K562 (cell line): ENCODE results near the gene HRH1. TPM values are rescaled to one million over a fixed set of nuclear protein-coding genes. Genes with fewer than 3 reads are reported as not detected.

ENCODE experiments used
- ARID1B ChIP-seq: fragments of 450-650 bp; IDR thresholded peaks from 2 replicates; pipeline ENCODE4 v1.6.1; 2016; ENCODE audit warnings: antibody characterized with exemption, mild to moderate bottlenecking, inconsistent platforms
- ARID2 ChIP-seq: fragments of 450-650 bp; IDR thresholded peaks from 2 replicates; pipeline ENCODE4 v1.6.1; 2017; ENCODE audit warnings: antibody characterized with exemption, mild to moderate bottlenecking
- ARNT ChIP-seq, 2 experiments: fragments of 450-650 bp; IDR thresholded peaks; 2 replicates each; pipeline ENCODE4 v1.6.1; 2016; ENCODE audit warnings: mild to moderate bottlenecking in 1 of 2
- BRD4 ChIP-seq: fragments of 200-600 bp; sonication (generic); IDR thresholded peaks from 2 replicates; pipeline ENCODE4 v1.6.1; 2017; ENCODE audit warnings: inconsistent platforms
- BRD9 ChIP-seq: fragments of 450-650 bp; IDR thresholded peaks from 2 replicates; pipeline ENCODE4 v1.6.1; 2018; ENCODE audit warnings: low read depth; ENCODE audit not compliant: partially characterized antibody
- CBX3 ChIP-seq, 2 experiments: IDR thresholded peaks; 1 replicate in 1 of 2; 2 replicates in 1 of 2; pipeline ENCODE4 v1.6.1; 2012; ENCODE audit warnings: inconsistent platforms in 2 of 2, low read length in 2 of 2, borderline replicate concordance in 1 of 2, control low read depth in 1 of 2
- FOS ChIP-seq: IDR thresholded peaks from 3 replicates; pipeline ENCODE4 v1.6.1; 2011; ENCODE audit not compliant: insufficient read length; ENCODE audit errors: extremely low read depth
- FOSL1 ChIP-seq: fragments of 200-800 bp; sonication (Bioruptor generic); conservative IDR thresholded peaks from 2 replicates; pipeline ENCODE4 v1.6.1; 2016; ENCODE audit warnings: missing genetic modification characterization, missing compliant biosample characterization
- FUS ChIP-seq: fragments of 200-400 bp; formaldehyde crosslinking; optimal IDR thresholded peaks from 2 replicates; pipeline ENCODE3; 2017; ENCODE audit warnings: low read depth, low read length
- HDAC3 ChIP-seq: fragments of 450-650 bp; IDR thresholded peaks from 2 replicates; pipeline ENCODE4 v1.6.1; 2018; ENCODE audit warnings: borderline replicate concordance, mild to moderate bottlenecking, moderate library complexity; ENCODE audit not compliant: partially characterized antibody
- HDAC8 ChIP-seq: fragments of 450-650 bp; IDR thresholded peaks from 2 replicates; pipeline ENCODE4 v1.6.1; 2016; ENCODE audit warnings: mild to moderate bottlenecking, missing genetic modification characterization, moderate library complexity, missing compliant biosample characterization
- HMG20A ChIP-seq: fragments of 450-650 bp; formaldehyde crosslinking; conservative IDR thresholded peaks from 2 replicates; pipeline ENCODE4 v1.4.0; 2020; ENCODE audit warnings: mild to moderate bottlenecking, mixed read lengths
- JUN ChIP-seq, 2 experiments: sonication (generic) in 1 of 2; formaldehyde crosslinking in 1 of 2; IDR thresholded peaks; 2 replicates each; pipeline versions ENCODE4 v1.6.1 to v1.8.0; 2012 to 2022; ENCODE audit warnings: borderline replicate concordance in 2 of 2, mild to moderate bottlenecking in 2 of 2, improper control_type of control experiment in 1 of 2, low read depth in 1 of 2, low read length in 1 of 2, missing genetic modification reagents in 1 of 2
- NCOA2 ChIP-seq, 2 experiments: fragments of 450-650 bp; IDR thresholded peaks; 2 replicates each; pipeline ENCODE4 v1.6.1; 2018; ENCODE audit warnings: mild to moderate bottlenecking in 2 of 2, moderate library complexity in 1 of 2; ENCODE audit not compliant: partially characterized antibody in 2 of 2
- NFRKB ChIP-seq: fragments of 450-650 bp; IDR thresholded peaks from 2 replicates; pipeline ENCODE4 v1.6.1; 2016; ENCODE audit warnings: low read depth
- NR2C1 ChIP-seq, 2 experiments: fragments of 450-650 bp; IDR thresholded peaks; 2 replicates each; pipeline ENCODE4 v1.6.1; 2017; ENCODE audit warnings: mild to moderate bottlenecking in 2 of 2, antibody characterized with exemption in 1 of 2, inconsistent platforms in 1 of 2, missing compliant biosample characterization in 1 of 2, missing genetic modification characterization in 1 of 2
- SAFB ChIP-seq: fragments of 200-400 bp; formaldehyde crosslinking; IDR thresholded peaks from 2 replicates; pipeline ENCODE4 v1.6.1; 2017; ENCODE audit warnings: low read depth, low read length, borderline replicate concordance
- SMAD4 ChIP-seq: fragments of 250-450 bp; sonication (Bioruptor Pico); conservative IDR thresholded peaks from 2 replicates; pipeline ENCODE4 v1.8.0; 2021; ENCODE audit warnings: inconsistent platforms, mild to moderate bottlenecking, moderate library complexity
- SOX6 ChIP-seq: fragments of 450-650 bp; IDR thresholded peaks from 2 replicates; pipeline ENCODE4 v1.6.1; 2014; ENCODE audit warnings: mild to moderate bottlenecking
- TOE1 ChIP-seq, 2 experiments: fragments of 450-650 bp in 1 of 2; sonication (generic) in 1 of 2; formaldehyde crosslinking in 1 of 2; IDR thresholded peaks; 2 replicates each; pipeline versions ENCODE4 v1.7.1 to v1.8.0; 2016 to 2022; ENCODE audit warnings: borderline replicate concordance in 2 of 2, mild to moderate bottlenecking in 2 of 2, antibody characterized with exemption in 1 of 2, inconsistent platforms in 1 of 2, low read depth in 1 of 2, missing genetic modification reagents in 1 of 2, moderate library complexity in 1 of 2
- polyA plus RNA-seq, 8 experiments: library from polyadenylated mRNA; depleted of rRNA in 4 of 8; stranded (reverse) in 5 of 8; unstranded in 3 of 8; fragments of >200 nt; fragmentation: Nextera tagmentation in 2 of 8; fragmentation: Illumina TruSeq in 1 of 8; extraction: Ambion mirVana in 2 of 8; extraction: Trizol in 1 of 8; gene quantifications; 2 replicates each; pipeline versions ENCODE4 v1.2.1 to v1.2.3, GENCODE V29; 2011 to 2014; ENCODE audit warnings: inconsistent platforms in 1 of 8, missing spikeins in 1 of 8
- total RNA-seq, 7 experiments: library from RNA; depleted of rRNA in 6 of 7; stranded (reverse); fragments of >200 nt in 6 of 7; fragmentation: Illumina TruSeq in 2 of 7; extraction: Trizol in 2 of 7; gene quantifications; 2 replicates each; pipeline versions ENCODE4 v1.2.1 to v1.2.3, GENCODE V29; 2011 to 2021; ENCODE audit warnings: low replicate concordance in 1 of 7
- TF ChIP-seq, protein P1 (sequence below): sonication (generic); IDR thresholded peaks from 2 replicates; pipeline ENCODE4 v1.6.1; 2016
- TF ChIP-seq, protein P2 (sequence below): fragments of 450-650 bp; IDR thresholded peaks from 2 replicates; pipeline ENCODE4 v1.6.1; 2014; ENCODE audit warnings: low read depth, mild to moderate bottlenecking, moderate library complexity, borderline replicate concordance
- TF ChIP-seq, protein P3 (sequence below): sonication (generic); formaldehyde crosslinking; IDR thresholded peaks from 2 replicates; pipeline ENCODE4 v1.8.0; 2022; ENCODE audit warnings: missing genetic modification reagents, mild to moderate bottlenecking, moderate library complexity, borderline replicate concordance

HRH1 gene
- total and polyA plus RNA-seq, 9 of the 15 experiments (the other 6 are each of a cell fraction or from before 2014, with no cell fraction given) = 0.03 to 0.15 (median 0.06) TPM; not detected in 1

DNA sequence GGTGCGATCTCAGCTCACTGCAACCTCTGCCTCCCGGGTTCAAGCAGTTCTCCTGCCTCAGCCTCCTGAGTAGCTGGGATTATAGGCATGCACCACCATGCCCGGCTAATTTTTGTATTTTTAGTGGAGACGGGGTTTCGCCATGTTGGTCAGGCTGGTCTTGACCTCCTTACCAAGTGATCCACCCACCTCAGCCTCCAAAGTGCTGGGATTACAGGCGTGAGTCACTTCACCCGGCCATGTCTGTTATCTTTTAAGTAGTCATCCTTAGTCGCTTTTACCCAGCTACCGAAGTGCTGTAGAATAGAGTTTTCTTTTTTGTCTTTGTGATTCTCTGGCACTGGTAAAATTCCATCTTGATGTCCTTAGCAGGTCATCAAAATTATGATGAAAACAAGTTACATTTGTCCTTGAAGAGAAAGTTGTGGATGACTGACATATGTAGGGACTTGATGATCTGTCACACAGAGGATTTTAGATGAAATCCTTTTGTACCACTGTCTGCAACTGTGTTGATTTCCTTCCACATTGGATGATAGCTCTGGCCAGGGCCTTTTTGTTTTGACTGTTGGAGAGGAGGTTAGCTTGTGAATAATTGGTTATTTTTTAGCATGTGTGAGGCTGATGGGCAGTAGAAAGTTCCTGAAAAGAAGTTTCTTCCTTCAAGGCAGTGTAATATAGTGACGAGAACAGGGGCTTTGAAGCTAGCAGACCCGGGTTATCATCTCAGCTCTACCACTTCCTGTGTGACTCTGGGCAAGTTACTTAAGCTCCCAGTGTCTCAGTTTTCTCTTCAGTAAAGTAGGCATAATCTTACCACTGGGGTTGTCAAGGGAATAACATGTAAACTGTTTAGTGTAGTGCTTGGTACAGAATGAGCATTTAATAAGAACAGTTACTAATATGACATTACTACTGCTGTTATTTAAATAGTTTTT lies 136.7 kb downstream of the HRH1 start (continued):
- peak; percentile 94 for TF ChIP-seq FOSL1 (tag)
- peak; percentile 14; the same call in 1 of the 2 replicates for TF ChIP-seq TOE1 (IDR thresholded peaks at IDR 0.05; ENCODE audit: borderline replicate concordance)
- no peak for TF ChIP-seq TOE1 (CRISPR knock-in tag; IDR thresholded peaks at IDR 0.05; ENCODE audit: borderline replicate concordance, low read depth)
- TF ChIP-seq HMG20A = no peak
- 0 out of 2 replicates have a peak, but pooled peaks have one; percentile 9 for TF ChIP-seq ARID2
- TF ChIP-seq BRD4 = peak; percentile 55; the same call in 1 of the 2 replicates
- TF ChIP-seq JUN (IDR thresholded peaks at IDR 0.05; ENCODE audit: borderline replicate concordance, low read depth, low read length) = peak; percentile 76
- TF ChIP-seq JUN (CRISPR knock-in tag; IDR thresholded peaks at IDR 0.05; ENCODE audit: borderline replicate concordance) = no peak
- TF ChIP-seq ARID1B = peak; percentile 84
- TF ChIP-seq NCOA2 (IDR thresholded peaks at IDR 0.05; ENCODE audit: partially characterized antibody in 2 of 2) = peak in 1 of 2 experiments; percentile 28
- TF ChIP-seq BRD9 = peak; percentile 54
- TF ChIP-seq FOS = peak; percentile 32
- TF ChIP-seq SOX6 = no peak
- TF ChIP-seq NR2C1 (IDR thresholded peaks at IDR 0.05) = no peak
- peak; percentile 41 for TF ChIP-seq NR2C1 (tag; IDR thresholded peaks at IDR 0.05)
- TF ChIP-seq, protein P1, sequence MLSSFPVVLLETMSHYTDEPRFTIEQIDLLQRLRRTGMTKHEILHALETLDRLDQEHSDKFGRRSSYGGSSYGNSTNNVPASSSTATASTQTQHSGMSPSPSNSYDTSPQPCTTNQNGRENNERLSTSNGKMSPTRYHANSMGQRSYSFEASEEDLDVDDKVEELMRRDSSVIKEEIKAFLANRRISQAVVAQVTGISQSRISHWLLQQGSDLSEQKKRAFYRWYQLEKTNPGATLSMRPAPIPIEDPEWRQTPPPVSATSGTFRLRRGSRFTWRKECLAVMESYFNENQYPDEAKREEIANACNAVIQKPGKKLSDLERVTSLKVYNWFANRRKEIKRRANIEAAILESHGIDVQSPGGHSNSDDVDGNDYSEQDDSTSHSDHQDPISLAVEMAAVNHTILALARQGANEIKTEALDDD = peak; percentile 98
- TF ChIP-seq FUS = no peak
- TF ChIP-seq, protein P2, sequence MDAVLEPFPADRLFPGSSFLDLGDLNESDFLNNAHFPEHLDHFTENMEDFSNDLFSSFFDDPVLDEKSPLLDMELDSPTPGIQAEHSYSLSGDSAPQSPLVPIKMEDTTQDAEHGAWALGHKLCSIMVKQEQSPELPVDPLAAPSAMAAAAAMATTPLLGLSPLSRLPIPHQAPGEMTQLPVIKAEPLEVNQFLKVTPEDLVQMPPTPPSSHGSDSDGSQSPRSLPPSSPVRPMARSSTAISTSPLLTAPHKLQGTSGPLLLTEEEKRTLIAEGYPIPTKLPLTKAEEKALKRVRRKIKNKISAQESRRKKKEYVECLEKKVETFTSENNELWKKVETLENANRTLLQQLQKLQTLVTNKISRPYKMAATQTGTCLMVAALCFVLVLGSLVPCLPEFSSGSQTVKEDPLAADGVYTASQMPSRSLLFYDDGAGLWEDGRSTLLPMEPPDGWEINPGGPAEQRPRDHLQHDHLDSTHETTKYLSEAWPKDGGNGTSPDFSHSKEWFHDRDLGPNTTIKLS = no peak
- TF ChIP-seq CBX3 (IDR thresholded peaks at IDR 0.05; ENCODE audit: borderline replicate concordance in 1 of 2, low read length in 2 of 2) = 0 out of 3 replicates have a peak, but pooled peaks of 1 of the 2 experiments have one; percentile 31
- peak; percentile 60 for TF ChIP-seq NFRKB
- no peak for TF ChIP-seq SAFB
- no peak for TF ChIP-seq HDAC3
- no peak for TF ChIP-seq HDAC8 (tag)
- peak in 1 of 2 experiments; percentile 53; a peak in 1 of 4 replicates for TF ChIP-seq ARNT (IDR thresholded peaks at IDR 0.05)
- TF ChIP-seq, protein P3, sequence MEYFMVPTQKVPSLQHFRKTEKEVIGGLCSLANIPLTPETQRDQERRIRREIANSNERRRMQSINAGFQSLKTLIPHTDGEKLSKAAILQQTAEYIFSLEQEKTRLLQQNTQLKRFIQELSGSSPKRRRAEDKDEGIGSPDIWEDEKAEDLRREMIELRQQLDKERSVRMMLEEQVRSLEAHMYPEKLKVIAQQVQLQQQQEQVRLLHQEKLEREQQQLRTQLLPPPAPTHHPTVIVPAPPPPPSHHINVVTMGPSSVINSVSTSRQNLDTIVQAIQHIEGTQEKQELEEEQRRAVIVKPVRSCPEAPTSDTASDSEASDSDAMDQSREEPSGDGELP (CRISPR knock-in tag) = peak; percentile 41; the same call in 1 of the 2 replicates
- TF ChIP-seq SMAD4 (CRISPR knock-in tag) = 0 out of 2 replicates have a peak, but pooled peaks have one; percentile 31
